Measurements from ENCODE around the gene HSF2.

DNA sequence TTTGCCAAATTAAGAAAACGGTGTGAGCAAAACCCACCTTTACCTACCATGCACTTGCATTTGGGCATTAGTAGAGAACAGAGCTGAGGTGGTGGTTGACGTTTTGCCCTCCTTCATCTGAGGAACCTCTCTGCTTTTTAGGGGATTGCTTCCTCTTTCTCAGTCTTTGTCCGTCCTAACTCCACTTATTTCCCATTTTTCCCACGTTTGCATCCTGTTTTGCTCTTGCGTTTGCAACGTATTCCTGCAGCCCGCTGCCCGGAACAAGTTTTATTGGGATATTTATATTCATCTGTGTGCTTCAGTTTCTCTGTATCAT lies 72.5 kb downstream of the HSF2 start:
- TF ChIP-seq, protein P1, sequence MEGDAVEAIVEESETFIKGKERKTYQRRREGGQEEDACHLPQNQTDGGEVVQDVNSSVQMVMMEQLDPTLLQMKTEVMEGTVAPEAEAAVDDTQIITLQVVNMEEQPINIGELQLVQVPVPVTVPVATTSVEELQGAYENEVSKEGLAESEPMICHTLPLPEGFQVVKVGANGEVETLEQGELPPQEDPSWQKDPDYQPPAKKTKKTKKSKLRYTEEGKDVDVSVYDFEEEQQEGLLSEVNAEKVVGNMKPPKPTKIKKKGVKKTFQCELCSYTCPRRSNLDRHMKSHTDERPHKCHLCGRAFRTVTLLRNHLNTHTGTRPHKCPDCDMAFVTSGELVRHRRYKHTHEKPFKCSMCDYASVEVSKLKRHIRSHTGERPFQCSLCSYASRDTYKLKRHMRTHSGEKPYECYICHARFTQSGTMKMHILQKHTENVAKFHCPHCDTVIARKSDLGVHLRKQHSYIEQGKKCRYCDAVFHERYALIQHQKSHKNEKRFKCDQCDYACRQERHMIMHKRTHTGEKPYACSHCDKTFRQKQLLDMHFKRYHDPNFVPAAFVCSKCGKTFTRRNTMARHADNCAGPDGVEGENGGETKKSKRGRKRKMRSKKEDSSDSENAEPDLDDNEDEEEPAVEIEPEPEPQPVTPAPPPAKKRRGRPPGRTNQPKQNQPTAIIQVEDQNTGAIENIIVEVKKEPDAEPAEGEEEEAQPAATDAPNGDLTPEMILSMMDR (IDR thresholded peaks at IDR 0.05) = no peak
- TF ChIP-seq POLR2A (IDR thresholded peaks at IDR 0.05) = no peak
